Mesenchymal stem cell (in vitro differentiated cells and primary cell): ENCODE data around the gene PARVB.

Source experiments
- DNase-seq: peaks from one replicate; pipeline ENCODE4 v3.0.0-alpha.2; 2013
- H2AFZ ChIP-seq: one replicate; pipeline ENCODE4 v1.6.1; 2013; ENCODE audit warnings: low read depth, mild to moderate bottlenecking, control low read depth, inconsistent platforms, low read length, moderate library complexity
- H2AK5ac ChIP-seq: 2 replicates; pipeline ENCODE4 v1.6.1; 2013; ENCODE audit warnings: low read length, moderate library complexity, mild to moderate bottlenecking, inconsistent platforms; ENCODE audit not compliant: severe bottlenecking
- H2BK120ac ChIP-seq: one replicate; pipeline ENCODE4 v1.6.1; 2013; ENCODE audit warnings: low read depth, mild to moderate bottlenecking, inconsistent platforms, low read length, moderate library complexity
- H2BK12ac ChIP-seq, 2 experiments: one replicate each; pipeline ENCODE4 v1.6.1; 2013; ENCODE audit warnings: inconsistent platforms in 2 of 2, low read length in 2 of 2, mild to moderate bottlenecking in 2 of 2, moderate library complexity in 2 of 2, control low read depth in 1 of 2
- H2BK15ac ChIP-seq: one replicate; pipeline ENCODE4 v1.6.1; 2013; ENCODE audit warnings: mild to moderate bottlenecking, low read depth, inconsistent platforms; ENCODE audit not compliant: poor library complexity, severe bottlenecking
- H2BK5ac ChIP-seq: 2 replicates; pipeline ENCODE4 v1.6.1; 2013; ENCODE audit warnings: low read depth, mild to moderate bottlenecking, low read length, control low read depth, inconsistent platforms; ENCODE audit not compliant: poor library complexity, severe bottlenecking
- H3K14ac ChIP-seq, 2 experiments: one replicate each; pipeline ENCODE4 v1.6.1; 2013; ENCODE audit warnings: inconsistent platforms in 2 of 2, low read length in 2 of 2, control low read depth in 1 of 2, mild to moderate bottlenecking in 1 of 2, moderate library complexity in 1 of 2
- H3K18ac ChIP-seq, 2 experiments: one replicate each; pipeline ENCODE4 v1.6.1; 2013; ENCODE audit warnings: inconsistent platforms in 2 of 2, low read length in 2 of 2, control low read depth in 1 of 2, low read depth in 1 of 2, mild to moderate bottlenecking in 1 of 2
- H3K23ac ChIP-seq, 2 experiments: one replicate each; pipeline ENCODE4 v1.6.1; 2013; ENCODE audit warnings: inconsistent platforms in 2 of 2, low read length in 2 of 2, mild to moderate bottlenecking in 2 of 2, moderate library complexity in 2 of 2, control low read depth in 1 of 2
- H3K27ac ChIP-seq: 2 replicates; pipeline ENCODE4 v1.5.1; 2013; ENCODE audit warnings: mild to moderate bottlenecking, moderate library complexity, low read length, control low read depth, inconsistent platforms; ENCODE audit not compliant: poor library complexity, severe bottlenecking
- H3K27me3 ChIP-seq, 2 experiments: 2 replicates each; pipeline versions ENCODE4 v1.6.1 to v1.7.0; 2013; ENCODE audit warnings: low read length in 2 of 2, mild to moderate bottlenecking in 2 of 2, moderate library complexity in 2 of 2, control low read depth in 1 of 2, inconsistent platforms in 1 of 2; ENCODE audit not compliant: control insufficient read depth in 1 of 2, insufficient read depth in 1 of 2
- H3K36me3 ChIP-seq, 2 experiments: 2 replicates each; pipeline versions ENCODE4 v1.6.1 to v1.7.0; 2013; ENCODE audit warnings: low read length in 2 of 2, control low read depth in 1 of 2, inconsistent platforms in 1 of 2, low read depth in 1 of 2, mild to moderate bottlenecking in 1 of 2; ENCODE audit not compliant: insufficient read depth in 2 of 2, control insufficient read depth in 1 of 2
- H3K4ac ChIP-seq, 2 experiments: one replicate each; pipeline ENCODE4 v1.6.1; 2013; ENCODE audit warnings: inconsistent platforms in 2 of 2, low read length in 2 of 2, mild to moderate bottlenecking in 2 of 2, moderate library complexity in 2 of 2, control low read depth in 1 of 2, low read depth in 1 of 2
- H3K4me1 ChIP-seq: 2 replicates; pipeline ENCODE4 v1.6.1; 2013; ENCODE audit warnings: low read depth, low read length, control low read depth; ENCODE audit not compliant: control insufficient read depth, insufficient read depth
- H3K4me2 ChIP-seq: 2 replicates; pipeline ENCODE4 v1.6.1; 2013; ENCODE audit warnings: low read length, mild to moderate bottlenecking, inconsistent platforms; ENCODE audit not compliant: poor library complexity, severe bottlenecking
- H3K4me3 ChIP-seq, 2 experiments: 2 replicates each; pipeline versions ENCODE4 v1.5.1 to v1.7.0; 2013; ENCODE audit warnings: low read length in 2 of 2, mild to moderate bottlenecking in 2 of 2, control low read depth in 1 of 2, low read depth in 1 of 2; ENCODE audit not compliant: insufficient read depth in 1 of 2
- H3K79me1 ChIP-seq: replicated peaks from 2 replicates; pipeline ENCODE4 v1.6.1; 2013; ENCODE audit warnings: mild to moderate bottlenecking, control low read depth, low read length, inconsistent platforms; ENCODE audit not compliant: poor library complexity, severe bottlenecking
- H3K9ac ChIP-seq: 2 replicates; pipeline ENCODE4 v1.7.0; 2013; ENCODE audit warnings: mild to moderate bottlenecking, low read length, moderate library complexity
- H3K9me3 ChIP-seq: 2 replicates; pipeline ENCODE4 v1.7.0; 2013; ENCODE audit warnings: mild to moderate bottlenecking, low read length; ENCODE audit not compliant: control insufficient read depth
- H4K8ac ChIP-seq: one replicate; pipeline ENCODE4 v1.6.1; 2013; ENCODE audit warnings: inconsistent platforms, mild to moderate bottlenecking, low read length, moderate library complexity
- H4K91ac ChIP-seq: one replicate; pipeline ENCODE4 v1.6.1; 2013; ENCODE audit warnings: mild to moderate bottlenecking, low read length, inconsistent platforms
- WGBS: methylation state at CpG from one replicate; pipeline ENCODE4 v1.1.7; 2013; ENCODE audit warnings: mixed read lengths; 5-methylcytosine and 5-hydroxymethylcytosine counted together

The PARVB gene

GRCh38 chr22:44020981-44021380 lies 3.1 kb upstream of the PARVB start:
- Histone ChIP-seq H3K14ac (no peak overlapping the region), H4K8ac (no peak overlapping the region), H2BK120ac (no peak overlapping the region), H3K27ac (no peak overlapping the region), H3K4me3 (no peak overlapping the region), H3K4me1 (peaks cover 14% of the 10 kb centered on the region), H3K18ac (no peak overlapping the region), H3K9me3 (no peaks in the 10 kb centered on the region), H2BK12ac (no peak overlapping the region), H2AFZ (no peak overlapping the region), H4K91ac (no peak overlapping the region), H2BK5ac (no peak overlapping the region), H3K79me1 (peaks cover 3% of the 10 kb centered on the region), H3K27me3 (no peaks in the 10 kb centered on the region), H2BK15ac (peak overlapping the region; percentile 65), H3K4ac (no peak overlapping the region), H3K36me3 (no peaks in the 10 kb centered on the region), H3K23ac (no peak overlapping the region), H3K9ac (peak overlapping the region; percentile 73), H3K4me2 (no peak overlapping the region), H2AK5ac (no peak overlapping the region)
- 96% methylated on average over 8 of the region's 8 CpGs for WGBS
- DNase-seq, result no peak

- peak overlapping the region in 1 of 2 experiments; percentile 70 for H2BK12ac ChIP-seq
Observed at GRCh38 chr22:44023404-44024287, 456 bp upstream of the PARVB start.

GRCh38 chr22:44025171-44026065 lies 1.3 kb downstream of the PARVB start:
- Histone ChIP-seq H3K9ac (peak overlapping the region; percentile 81), H3K36me3 (no peaks in the 10 kb centered on the region), H3K79me1 (peaks cover 9% of the 10 kb centered on the region), H2BK12ac (peak overlapping the region in 1 of 2 experiments; percentile 32), H3K23ac (peak overlapping the region in 1 of 2 experiments; percentile 9), H2BK120ac (no peak overlapping the region), H4K91ac (no peak overlapping the region), H2AK5ac (no peak overlapping the region), H3K4me3 (peak overlapping the region in 1 of 2 experiments; percentile 80), H3K9me3 (no peaks in the 10 kb centered on the region), H4K8ac (no peak overlapping the region), H3K4me2 (no peak overlapping the region), H3K4me1 (peaks cover 14% of the 10 kb centered on the region), H2BK5ac (no peak overlapping the region), H3K18ac (no peak overlapping the region), H3K14ac (no peak overlapping the region), H3K27ac (no peak overlapping the region), H2AFZ (no peak overlapping the region), H3K4ac (no peak overlapping the region), H3K27me3 (no peaks in the 10 kb centered on the region), H2BK15ac (no peak overlapping the region)
- no peak for DNase-seq
- WGBS, result 95% methylated on average over 26 of the region's 26 CpGs

More at GRCh38 chr22:44023404-44024287, 456 bp upstream of the PARVB start:
- peak; percentile 61 for DNase-seq
- H2BK15ac ChIP-seq, result peak overlapping the region; percentile 82
- peaks cover 14% of the 10 kb centered on the region for H3K4me1 ChIP-seq
- no peaks in the 10 kb centered on the region for H3K27me3 ChIP-seq
- H3K23ac ChIP-seq, result peak overlapping the region in 1 of 2 experiments; percentile 87
- H3K27ac ChIP-seq, result no peak overlapping the region
- no peaks in the 10 kb centered on the region for H3K9me3 ChIP-seq
- H3K4ac ChIP-seq, result peak overlapping the region in 1 of 2 experiments; percentile 54
- H3K79me1 ChIP-seq, result peaks cover 3% of the 10 kb centered on the region
- peak overlapping the region; percentile 94 for H3K9ac ChIP-seq
- H4K91ac ChIP-seq, result peak overlapping the region; percentile 48
- H2AFZ ChIP-seq, result peak overlapping the region; percentile 74
- 14% methylated on average over 31 of the region's 54 CpGs for WGBS
- no peaks in the 10 kb centered on the region for H3K36me3 ChIP-seq
- peak overlapping the region; percentile 34 to 86 for H3K18ac ChIP-seq
- H4K8ac ChIP-seq, result peak overlapping the region; percentile 83
- H3K4me3 ChIP-seq, result peak overlapping the region; percentile 61 to 88
- H2BK120ac ChIP-seq, result no peak overlapping the region
- peak overlapping the region in 1 of 2 experiments; percentile 89 for H3K14ac ChIP-seq
- no peak overlapping the region for H2BK5ac ChIP-seq
- H2AK5ac ChIP-seq, result no peak overlapping the region
- H3K4me2 ChIP-seq, result peak overlapping the region; percentile 75
